OCI-LY3 (cell line): ENCODE results near the gene PREX1.

ENCODE experiments used
- EZH2phosphoT487 ChIP-seq: fragments of 200-600 bp; shearing (Covaris generic); IDR thresholded peaks from 2 replicates; pipeline ENCODE4 v1.6.1; 2018; ENCODE audit warnings: antibody characterized with exemption, mixed run types, low read depth
- TF ChIP-seq, protein P1 (sequence below): fragments of 200-600, 300-600 bp; sonication (generic); IDR thresholded peaks from 2 replicates; pipeline ENCODE4 v1.5.1; 2014; ENCODE audit warnings: antibody characterized with exemption, low read length, low read depth

- TF ChIP-seq, protein P1, sequence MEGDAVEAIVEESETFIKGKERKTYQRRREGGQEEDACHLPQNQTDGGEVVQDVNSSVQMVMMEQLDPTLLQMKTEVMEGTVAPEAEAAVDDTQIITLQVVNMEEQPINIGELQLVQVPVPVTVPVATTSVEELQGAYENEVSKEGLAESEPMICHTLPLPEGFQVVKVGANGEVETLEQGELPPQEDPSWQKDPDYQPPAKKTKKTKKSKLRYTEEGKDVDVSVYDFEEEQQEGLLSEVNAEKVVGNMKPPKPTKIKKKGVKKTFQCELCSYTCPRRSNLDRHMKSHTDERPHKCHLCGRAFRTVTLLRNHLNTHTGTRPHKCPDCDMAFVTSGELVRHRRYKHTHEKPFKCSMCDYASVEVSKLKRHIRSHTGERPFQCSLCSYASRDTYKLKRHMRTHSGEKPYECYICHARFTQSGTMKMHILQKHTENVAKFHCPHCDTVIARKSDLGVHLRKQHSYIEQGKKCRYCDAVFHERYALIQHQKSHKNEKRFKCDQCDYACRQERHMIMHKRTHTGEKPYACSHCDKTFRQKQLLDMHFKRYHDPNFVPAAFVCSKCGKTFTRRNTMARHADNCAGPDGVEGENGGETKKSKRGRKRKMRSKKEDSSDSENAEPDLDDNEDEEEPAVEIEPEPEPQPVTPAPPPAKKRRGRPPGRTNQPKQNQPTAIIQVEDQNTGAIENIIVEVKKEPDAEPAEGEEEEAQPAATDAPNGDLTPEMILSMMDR, result no peak
- no peak for TF ChIP-seq EZH2phosphoT487
Observed at GRCh38 chr20:48595495-48596333, 232.1 kb downstream of the PREX1 start.
